HCT116 (cell line): ENCODE measurements around the gene KSR2.

ENCODE experiments used
- EGR1 ChIP-seq: IDR thresholded peaks from 2 replicates; pipeline ENCODE4 v1.6.1; 2012; ENCODE audit warnings: low read depth
- EZH2 ChIP-seq: fragments of 200-600 bp; sonication (generic); IDR thresholded peaks from 2 replicates; pipeline ENCODE4 v1.6.1; 2017; ENCODE audit warnings: antibody characterized with exemption, mixed run types
- EZH2phosphoT487 ChIP-seq: fragments of 200-600 bp; IDR thresholded peaks from 2 replicates; pipeline ENCODE4 v1.6.1; 2018; ENCODE audit warnings: antibody characterized with exemption, borderline replicate concordance
- FOSL1 ChIP-seq: IDR thresholded peaks from 2 replicates; pipeline ENCODE4 v1.6.1; 2012; ENCODE audit warnings: low read depth
- POLR2A ChIP-seq: IDR thresholded peaks from 2 replicates; pipeline ENCODE4 v1.7.0; 2011; ENCODE audit warnings: borderline replicate concordance; ENCODE audit not compliant: insufficient read depth, insufficient read length; ENCODE audit errors: extremely low read depth
- POLR2AphosphoS5 ChIP-seq: IDR thresholded peaks from 2 replicates; pipeline ENCODE4 v1.6.1; 2011; ENCODE audit warnings: mild to moderate bottlenecking, low read depth, low read length, moderate library complexity
- RAD21 ChIP-seq: IDR thresholded peaks from 2 replicates; pipeline ENCODE4 v1.6.1; 2012; ENCODE audit warnings: low read depth, mild to moderate bottlenecking
- TCF7L2 ChIP-seq: IDR thresholded peaks from 2 replicates; pipeline ENCODE4 v1.7.0; 2011; ENCODE audit warnings: borderline replicate concordance, inconsistent platforms; ENCODE audit not compliant: insufficient read depth, insufficient read length; ENCODE audit errors: extremely low read depth
- ZNF274 ChIP-seq: fragments of 200-500 bp; sonication (Bioruptor generic); IDR thresholded peaks from 2 replicates; pipeline ENCODE4 v1.6.1; 2014; ENCODE audit warnings: mild to moderate bottlenecking, low read depth, low read length, inconsistent platforms
- TF ChIP-seq, protein P1 (sequence below), 3 experiments: fragments of 200-600 bp in 1 of 3; sonication (generic) in 1 of 3; IDR thresholded peaks in 2 of 3; conservative IDR thresholded peaks in 1 of 3; 2 replicates each; pipeline ENCODE4 v1.5.1; 2012 to 2017; ENCODE audit warnings: low read depth in 2 of 3, low read length in 2 of 3, antibody characterized with exemption in 1 of 3, borderline replicate concordance in 1 of 3, control low read depth in 1 of 3, mild to moderate bottlenecking in 1 of 3, mixed read lengths in 1 of 3, mixed run types in 1 of 3, moderate library complexity in 1 of 3; ENCODE audit not compliant: insufficient read depth in 1 of 3
- TF ChIP-seq, protein P2 (sequence below): IDR thresholded peaks from 2 replicates; pipeline ENCODE4 v1.6.1; 2012
- TF ChIP-seq, protein P3 (sequence below): IDR thresholded peaks from 2 replicates; pipeline ENCODE4 v1.6.1; 2012; ENCODE audit warnings: low read depth
- TF ChIP-seq, protein P4 (sequence below): IDR thresholded peaks from 2 replicates; pipeline ENCODE4 v1.6.1; 2011; ENCODE audit warnings: mild to moderate bottlenecking, low read length, moderate library complexity; ENCODE audit not compliant: insufficient replicate concordance; ENCODE audit errors: extremely low read depth

DNA sequence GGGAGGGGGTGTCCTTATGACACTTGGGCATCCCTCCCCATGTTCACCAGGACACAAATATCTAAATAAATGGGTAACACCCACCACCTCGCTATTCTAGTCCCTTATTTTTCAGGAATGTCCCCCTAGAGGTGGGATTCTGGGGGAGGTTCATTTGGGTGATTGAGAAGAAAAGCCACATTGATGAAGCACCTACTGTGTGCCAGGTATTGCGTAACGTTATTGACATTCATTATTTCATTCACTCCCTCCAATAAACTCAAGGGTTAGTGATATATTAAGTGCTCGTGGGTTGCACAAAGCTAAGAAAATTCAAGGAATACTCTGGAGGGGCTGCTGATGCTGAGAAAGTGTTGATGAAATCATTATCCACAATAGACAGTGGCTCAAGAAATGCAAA, 514.8 kb downstream of the KSR2 start:
- TF ChIP-seq FOSL1 (no peak), POLR2AphosphoS5 (no peak), EZH2phosphoT487 (no peak), EGR1 (no peak), ZNF274 (no peak), EZH2 (no peak), RAD21 (no peak), TCF7L2 (no peak), POLR2A (no peak)
- TF ChIP-seq, protein P1, sequence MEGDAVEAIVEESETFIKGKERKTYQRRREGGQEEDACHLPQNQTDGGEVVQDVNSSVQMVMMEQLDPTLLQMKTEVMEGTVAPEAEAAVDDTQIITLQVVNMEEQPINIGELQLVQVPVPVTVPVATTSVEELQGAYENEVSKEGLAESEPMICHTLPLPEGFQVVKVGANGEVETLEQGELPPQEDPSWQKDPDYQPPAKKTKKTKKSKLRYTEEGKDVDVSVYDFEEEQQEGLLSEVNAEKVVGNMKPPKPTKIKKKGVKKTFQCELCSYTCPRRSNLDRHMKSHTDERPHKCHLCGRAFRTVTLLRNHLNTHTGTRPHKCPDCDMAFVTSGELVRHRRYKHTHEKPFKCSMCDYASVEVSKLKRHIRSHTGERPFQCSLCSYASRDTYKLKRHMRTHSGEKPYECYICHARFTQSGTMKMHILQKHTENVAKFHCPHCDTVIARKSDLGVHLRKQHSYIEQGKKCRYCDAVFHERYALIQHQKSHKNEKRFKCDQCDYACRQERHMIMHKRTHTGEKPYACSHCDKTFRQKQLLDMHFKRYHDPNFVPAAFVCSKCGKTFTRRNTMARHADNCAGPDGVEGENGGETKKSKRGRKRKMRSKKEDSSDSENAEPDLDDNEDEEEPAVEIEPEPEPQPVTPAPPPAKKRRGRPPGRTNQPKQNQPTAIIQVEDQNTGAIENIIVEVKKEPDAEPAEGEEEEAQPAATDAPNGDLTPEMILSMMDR (IDR thresholded peaks at IDR 0.05 in 2 of 3, conservative IDR thresholded peaks at IDR 0.05 in 1 of 3; ENCODE audit: borderline replicate concordance in 1 of 3, insufficient read depth in 1 of 3, low read depth in 2 of 3, low read length in 2 of 3): no peak
- TF ChIP-seq, protein P2, sequence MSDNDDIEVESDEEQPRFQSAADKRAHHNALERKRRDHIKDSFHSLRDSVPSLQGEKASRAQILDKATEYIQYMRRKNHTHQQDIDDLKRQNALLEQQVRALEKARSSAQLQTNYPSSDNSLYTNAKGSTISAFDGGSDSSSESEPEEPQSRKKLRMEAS: no peak
- TF ChIP-seq, protein P3, sequence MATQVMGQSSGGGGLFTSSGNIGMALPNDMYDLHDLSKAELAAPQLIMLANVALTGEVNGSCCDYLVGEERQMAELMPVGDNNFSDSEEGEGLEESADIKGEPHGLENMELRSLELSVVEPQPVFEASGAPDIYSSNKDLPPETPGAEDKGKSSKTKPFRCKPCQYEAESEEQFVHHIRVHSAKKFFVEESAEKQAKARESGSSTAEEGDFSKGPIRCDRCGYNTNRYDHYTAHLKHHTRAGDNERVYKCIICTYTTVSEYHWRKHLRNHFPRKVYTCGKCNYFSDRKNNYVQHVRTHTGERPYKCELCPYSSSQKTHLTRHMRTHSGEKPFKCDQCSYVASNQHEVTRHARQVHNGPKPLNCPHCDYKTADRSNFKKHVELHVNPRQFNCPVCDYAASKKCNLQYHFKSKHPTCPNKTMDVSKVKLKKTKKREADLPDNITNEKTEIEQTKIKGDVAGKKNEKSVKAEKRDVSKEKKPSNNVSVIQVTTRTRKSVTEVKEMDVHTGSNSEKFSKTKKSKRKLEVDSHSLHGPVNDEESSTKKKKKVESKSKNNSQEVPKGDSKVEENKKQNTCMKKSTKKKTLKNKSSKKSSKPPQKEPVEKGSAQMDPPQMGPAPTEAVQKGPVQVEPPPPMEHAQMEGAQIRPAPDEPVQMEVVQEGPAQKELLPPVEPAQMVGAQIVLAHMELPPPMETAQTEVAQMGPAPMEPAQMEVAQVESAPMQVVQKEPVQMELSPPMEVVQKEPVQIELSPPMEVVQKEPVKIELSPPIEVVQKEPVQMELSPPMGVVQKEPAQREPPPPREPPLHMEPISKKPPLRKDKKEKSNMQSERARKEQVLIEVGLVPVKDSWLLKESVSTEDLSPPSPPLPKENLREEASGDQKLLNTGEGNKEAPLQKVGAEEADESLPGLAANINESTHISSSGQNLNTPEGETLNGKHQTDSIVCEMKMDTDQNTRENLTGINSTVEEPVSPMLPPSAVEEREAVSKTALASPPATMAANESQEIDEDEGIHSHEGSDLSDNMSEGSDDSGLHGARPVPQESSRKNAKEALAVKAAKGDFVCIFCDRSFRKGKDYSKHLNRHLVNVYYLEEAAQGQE: no peak
- TF ChIP-seq, protein P4, sequence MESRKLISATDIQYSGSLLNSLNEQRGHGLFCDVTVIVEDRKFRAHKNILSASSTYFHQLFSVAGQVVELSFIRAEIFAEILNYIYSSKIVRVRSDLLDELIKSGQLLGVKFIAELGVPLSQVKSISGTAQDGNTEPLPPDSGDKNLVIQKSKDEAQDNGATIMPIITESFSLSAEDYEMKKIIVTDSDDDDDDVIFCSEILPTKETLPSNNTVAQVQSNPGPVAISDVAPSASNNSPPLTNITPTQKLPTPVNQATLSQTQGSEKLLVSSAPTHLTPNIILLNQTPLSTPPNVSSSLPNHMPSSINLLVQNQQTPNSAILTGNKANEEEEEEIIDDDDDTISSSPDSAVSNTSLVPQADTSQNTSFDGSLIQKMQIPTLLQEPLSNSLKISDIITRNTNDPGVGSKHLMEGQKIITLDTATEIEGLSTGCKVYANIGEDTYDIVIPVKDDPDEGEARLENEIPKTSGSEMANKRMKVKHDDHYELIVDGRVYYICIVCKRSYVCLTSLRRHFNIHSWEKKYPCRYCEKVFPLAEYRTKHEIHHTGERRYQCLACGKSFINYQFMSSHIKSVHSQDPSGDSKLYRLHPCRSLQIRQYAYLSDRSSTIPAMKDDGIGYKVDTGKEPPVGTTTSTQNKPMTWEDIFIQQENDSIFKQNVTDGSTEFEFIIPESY: no peak
